IPS-NIHi11 (cell line): ENCODE results near the gene CFAP46.
"Not testable (repeated sequence)": the region's sequence is repeated elsewhere in the genome, so short reads cannot be mapped to it uniquely, and the experiment has no call there.

Experiments used
- DNase-seq: peaks from one replicate; pipeline ENCODE4 v3.0.0; 2012; ENCODE audit warnings: mixed read lengths, low spot score

Gene CFAP46

DNA sequence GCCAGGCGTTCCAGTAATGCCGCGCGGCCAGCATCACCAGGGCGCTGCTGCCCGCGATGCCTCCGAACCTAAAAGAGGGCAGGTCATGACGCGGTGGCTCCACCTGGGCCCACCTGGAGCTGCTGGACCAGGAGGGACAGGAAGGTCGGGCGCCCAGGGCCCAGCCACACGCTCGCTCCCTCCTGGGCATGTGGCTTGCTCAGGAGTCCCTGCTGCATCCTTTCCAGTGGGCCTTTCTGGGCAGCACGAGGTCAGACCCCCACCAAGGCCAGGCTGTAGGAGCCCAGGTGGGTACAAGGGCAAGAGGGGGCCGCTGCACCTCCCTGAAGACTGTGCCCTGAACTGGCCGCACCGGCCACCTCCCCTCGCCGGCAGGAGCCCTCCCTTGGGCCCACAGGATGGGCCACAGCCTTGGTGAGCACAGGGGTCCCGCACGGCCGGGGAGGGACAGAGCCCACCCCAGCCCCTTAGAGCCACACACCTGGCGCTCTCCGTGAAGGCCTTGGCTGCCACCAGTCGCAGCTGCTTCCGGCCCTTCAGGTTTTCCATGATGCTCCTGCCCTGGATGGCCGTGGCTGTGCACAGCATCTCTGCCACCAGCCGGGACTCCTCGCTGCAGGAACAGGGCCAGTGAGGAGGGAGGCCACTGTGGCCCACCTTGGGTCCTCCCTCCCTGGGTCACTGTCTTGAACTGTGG, 43.2 kb downstream of the CFAP46 start:
- DNase-seq: no peak

- no peak for DNase-seq
These were observed 43.8 kb downstream of the CFAP46 start for GRCh38 chr10:132898391-132899053.

DNA sequence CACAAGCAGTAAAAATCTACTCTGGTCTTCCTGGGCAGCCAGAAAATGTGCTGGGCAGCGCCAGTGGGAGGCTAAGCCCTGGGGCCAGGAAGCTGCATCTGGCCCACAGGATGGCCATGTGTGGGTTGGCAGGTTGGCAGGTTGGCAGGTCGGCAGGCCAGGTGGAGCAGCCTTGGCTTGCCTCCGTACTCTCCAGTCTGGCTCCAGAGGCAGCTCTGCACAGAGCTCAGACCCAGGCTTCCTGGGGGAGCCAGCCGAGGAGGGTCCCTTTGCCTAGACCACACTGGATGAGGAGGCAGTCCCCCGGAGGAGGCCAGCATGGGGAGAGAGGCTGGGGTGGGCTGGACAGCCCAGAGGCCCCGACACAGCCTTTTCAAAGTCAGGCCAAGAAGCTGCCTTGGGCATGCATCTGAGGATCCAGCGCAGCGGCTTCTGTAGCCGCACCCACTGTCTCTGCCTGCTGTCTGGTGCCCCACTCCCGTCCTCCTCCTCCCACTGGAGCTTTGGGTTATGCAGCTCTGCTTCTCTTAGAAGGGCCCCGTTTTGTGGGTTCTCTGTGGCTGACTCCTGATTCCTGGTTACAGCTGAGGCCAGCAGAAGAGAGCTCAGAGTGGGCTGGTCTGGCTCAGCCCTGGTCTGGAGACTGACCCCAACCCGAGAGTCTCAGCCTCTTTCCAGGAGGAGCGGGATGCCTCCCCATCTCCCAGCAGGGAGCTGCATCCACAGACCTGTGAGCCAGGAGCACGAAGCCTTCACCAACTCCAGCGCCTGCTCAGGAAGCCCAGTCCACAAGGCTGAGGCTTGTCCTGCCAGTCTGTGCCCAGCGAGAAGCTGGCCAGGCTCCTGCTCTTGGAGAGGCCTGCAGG, 44.6 kb downstream of the CFAP46 start:
- no peak for DNase-seq

DNA sequence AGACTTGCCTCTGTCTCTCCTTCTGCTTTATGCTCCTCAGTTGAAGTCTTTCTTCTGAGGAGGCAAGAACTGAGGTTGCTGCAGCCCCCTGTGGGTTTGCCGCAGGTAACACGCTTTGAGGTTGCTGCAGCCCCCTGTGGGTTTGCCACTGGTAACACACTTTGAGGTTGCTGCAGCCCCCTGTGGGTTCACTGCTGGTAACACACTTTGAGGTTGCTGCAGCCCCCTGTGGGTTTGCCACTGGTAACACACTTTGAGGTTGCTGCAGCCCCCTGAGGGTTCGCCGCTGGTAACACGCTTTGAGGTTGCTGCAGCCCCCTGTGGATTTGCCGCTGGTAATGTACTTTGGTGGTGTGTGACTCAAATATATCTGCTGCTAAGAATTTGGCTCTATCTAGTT, 48.6 kb downstream of the CFAP46 start:
- DNase-seq: not testable (repeated sequence)

- no peak for DNase-seq
These were observed 49.3 kb downstream of the CFAP46 start for GRCh38 chr10:132893090-132893489.

DNA sequence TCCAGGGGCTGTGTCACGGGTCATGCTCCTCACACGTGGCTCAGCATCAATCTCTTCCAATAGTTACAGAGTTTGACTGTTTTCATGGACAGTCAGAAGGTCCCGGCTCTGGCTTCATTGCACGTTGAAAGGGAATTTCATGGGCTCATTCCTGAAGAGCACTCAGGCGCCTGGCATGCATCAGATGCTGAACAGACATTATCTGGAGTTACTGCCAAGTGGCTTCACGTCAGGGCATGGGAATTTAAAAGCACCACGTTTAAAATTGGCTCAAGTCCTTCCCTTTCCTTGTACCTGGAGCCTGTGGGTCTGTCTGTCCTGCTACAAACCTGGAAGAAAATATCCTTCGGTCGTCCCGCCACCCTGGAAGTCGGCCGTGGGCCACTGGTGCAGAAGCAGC, 50.4 kb downstream of the CFAP46 start:
- DNase-seq: no peak

DNA sequence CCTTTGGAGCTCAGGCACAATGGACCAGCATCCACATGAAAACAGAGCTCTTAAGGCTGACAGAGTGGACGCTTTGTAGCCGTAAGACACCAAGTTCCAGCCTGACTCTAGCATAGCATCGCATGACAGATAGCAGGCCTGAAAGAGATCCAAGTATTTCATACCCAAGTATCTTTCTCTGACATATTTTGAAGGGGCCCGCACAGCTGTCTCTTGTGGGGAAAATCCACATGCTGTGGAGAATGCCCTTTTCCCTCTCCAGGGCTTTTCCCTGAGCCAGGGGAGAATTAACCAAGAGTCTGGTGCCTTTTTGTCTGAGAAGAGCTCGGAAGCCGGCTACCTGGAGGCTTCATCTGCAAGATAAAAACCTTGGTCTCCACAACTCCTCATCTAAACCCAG, 51.0 kb downstream of the CFAP46 start:
- DNase-seq: no peak

DNA sequence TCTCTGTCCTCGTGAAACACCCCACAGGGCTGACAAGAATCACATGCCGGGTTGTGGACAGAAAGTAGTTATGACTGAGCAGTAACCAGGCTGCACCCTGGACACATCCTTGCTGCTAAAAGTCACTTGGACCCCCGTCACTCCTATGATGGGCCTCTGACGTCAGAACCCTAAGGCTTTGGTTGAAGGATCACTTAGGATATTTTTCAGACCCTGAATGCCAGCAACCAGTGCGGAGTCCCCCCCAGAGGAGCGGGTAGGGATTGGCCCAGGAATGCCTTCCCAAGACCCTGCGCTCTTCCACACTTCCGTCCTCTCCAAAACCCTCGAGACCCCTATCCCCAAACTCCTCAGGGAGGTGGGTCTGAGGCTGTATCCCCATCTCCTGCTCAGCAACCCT, 52.1 kb downstream of the CFAP46 start:
- no peak for DNase-seq

DNA sequence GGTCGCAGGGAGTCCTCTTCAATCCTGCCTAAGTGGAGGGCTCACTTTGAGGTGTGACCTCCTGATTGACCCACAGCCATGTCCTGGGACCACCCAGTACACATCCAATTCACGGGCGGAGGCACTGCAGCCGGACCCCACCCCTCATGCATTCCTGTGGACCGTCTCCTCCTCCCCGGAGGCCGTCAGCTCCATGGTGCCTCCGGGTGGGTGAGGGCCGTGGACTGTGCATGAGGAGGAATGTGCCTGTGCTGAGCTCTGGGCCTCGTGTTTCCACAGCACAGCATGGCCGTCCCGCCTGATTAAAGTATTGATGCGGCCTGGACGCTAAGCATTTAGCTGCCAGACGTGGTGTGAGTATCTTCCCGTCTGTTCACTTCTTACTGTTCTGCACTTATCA, 52.8 kb downstream of the CFAP46 start:
- DNase-seq: no peak

DNA sequence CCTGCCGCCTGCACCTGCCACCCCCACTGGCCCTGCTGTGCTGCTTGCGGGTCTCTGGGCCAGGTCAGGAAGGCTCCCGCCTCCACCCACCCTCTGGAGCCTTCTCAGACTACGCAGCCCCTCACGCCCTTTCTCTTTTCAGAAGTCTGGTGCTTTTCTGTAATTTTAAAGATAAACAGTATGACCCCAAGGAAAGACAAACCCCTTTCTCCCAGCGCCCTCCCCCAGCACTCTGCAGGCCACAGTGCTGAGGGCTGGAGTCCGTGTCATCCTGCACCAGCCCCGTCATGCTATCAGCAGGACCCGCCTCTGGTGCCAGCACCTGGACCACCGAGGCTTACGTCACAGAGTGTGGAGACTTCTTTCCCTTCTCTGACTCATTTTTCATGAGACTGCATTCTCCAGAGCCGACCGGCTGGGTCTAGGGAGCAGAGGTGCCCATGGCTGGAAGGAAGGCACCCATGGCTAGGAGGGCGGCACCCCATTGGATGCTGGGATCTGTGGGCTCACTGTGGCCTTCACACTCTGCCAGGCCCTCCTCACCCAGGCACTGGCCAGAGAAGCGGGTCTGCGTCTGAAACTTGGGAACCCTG, 53.4 kb downstream of the CFAP46 start:
- no peak for DNase-seq

DNA sequence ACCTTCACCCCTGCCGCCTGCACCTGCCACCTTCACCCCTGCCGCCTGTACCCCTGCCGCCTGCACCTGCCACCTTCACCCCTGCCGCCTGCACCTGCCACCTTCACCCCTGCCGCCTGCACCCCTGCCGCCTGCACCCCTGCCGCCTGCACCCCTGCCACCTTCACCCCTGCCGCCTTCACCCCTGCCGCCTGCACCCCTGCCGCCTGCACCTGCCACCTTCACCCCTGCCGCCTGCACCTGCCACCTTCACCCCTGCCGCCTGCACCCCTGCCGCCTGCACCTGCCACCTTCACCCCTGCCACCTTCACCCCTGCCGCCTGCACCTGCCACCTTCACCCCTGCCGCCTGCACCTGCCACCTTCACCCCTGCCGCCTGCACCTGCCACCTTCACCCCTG, 53.9 kb downstream of the CFAP46 start:
- not testable (repeated sequence) for DNase-seq

DNA sequence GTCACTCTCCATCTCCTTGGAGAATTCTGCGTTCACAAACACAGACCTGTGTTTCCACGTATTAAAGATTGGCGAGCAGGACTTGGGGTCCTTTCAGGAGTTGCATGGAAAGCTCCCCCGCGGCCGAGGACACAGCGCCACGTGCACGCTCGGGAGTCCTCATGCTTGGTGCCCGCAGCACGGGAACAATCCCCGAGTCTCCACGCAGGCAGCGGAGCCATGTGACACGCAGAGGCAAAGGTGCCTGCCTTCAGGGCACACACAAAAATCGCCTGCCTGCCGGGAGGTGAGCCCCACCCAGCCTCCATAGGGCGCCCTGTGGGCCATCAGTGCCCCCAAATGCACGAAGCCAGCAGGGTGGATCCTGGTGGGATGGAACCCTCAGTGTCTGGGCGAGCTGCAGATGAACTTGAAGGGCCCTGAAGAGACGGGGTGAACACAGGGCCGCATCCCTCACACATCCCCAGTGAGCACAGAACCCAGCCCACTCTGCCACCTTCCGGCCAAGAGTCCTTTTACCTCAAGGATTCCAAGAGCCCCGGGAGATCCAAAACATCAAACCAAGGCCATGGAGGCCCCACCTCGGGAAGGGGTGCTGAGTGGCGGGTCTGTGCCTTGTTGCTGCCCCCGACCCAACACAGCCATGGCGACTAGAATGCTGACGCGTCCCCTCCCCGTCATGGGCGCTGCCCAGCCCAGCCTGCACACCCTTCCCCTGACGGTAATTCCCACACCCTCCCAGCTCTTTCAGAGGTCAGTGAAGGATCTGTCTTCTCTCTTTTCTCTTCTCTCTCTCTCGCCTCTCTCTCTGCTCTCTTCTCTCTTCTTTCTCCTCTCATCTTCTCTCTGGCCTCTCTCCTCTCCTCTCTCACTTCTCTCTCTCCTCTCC, 55.9 kb downstream of the CFAP46 start:
- no peak for DNase-seq

- DNase-seq: no peak
These were observed 56.7 kb downstream of the CFAP46 start for GRCh38 chr10:132885451-132886210.

GRCh38 chr10:132884691-132885271, 57.6 kb downstream of the CFAP46 start:
- DNase-seq: no peak

- DNase-seq: no peak
These were observed 58.3 kb downstream of the CFAP46 start for GRCh38 chr10:132884041-132884440.

DNA sequence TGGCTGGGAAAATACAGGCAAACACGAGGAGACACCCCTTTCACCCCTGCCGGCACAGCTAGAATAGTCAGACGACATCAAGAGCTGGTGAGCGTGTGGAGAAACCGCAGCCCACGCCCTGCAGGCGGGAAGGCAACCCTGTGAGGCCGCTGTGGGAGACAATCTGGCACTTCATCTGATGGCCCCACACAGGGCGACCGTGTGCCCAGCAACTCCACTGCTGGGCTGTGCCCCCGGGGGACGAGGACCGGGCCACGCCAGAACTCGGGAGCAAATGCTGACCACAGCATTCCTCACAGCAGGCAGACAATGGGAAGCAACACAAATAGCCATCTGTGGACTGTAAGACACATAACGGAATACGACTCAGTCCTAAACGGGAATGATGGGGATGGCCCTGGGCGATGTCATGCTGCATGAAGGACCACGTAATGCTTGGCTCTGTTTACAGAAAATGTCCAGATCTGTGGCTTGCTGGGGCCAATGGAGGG, 58.9 kb downstream of the CFAP46 start:
- no peak for DNase-seq

DNA sequence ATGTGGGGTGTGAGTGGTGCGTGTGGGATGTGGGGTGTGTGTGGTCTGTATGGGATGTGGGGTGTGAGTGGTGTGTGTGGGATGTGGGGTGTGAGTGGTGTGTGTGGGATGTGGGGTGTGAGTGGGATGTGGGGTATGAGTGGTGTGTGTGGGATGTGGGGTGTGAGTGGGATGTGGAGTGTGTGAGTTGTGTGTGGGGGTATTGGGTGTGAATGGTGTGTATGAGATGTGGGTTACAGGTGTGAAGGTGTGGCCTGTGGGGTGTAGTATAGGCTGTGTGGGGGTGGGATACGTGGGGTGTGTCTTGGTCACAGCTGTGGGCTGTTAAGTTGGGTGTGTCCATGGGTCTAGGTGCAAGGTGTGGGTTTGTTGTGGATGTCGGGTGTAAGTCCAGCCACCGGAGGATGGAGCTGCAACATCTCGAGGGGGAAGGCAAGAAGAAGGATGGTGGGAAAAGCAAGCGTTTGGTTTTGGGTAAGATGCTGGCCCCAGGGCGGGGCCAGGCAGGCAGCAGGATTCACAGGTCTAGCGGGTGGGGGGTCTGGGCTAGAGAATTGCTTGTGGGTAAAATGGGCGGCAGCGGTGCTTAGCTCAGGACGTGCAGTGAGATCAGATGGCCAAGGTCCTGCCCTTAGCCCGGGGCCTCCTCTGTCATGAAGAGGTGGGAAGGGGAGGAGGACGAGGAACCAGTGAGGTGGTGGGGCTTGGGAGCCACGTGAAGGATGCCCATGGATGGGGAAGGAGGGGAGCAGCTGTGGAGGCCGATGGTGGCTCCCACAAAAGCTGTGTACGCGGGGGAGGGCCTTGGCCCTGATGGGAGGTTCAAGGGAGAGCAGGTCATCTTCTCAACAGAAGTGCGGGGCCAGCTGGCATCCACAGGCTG, 60.1 kb downstream of the CFAP46 start:
- no peak for DNase-seq

- no peak for DNase-seq
These were observed 61.0 kb downstream of the CFAP46 start for GRCh38 chr10:132881186-132881920.
